Endothelial cell of umbilical vein (primary cell): ENCODE data around the gene OR4D2. TPM values are rescaled to one million over a fixed set of nuclear protein-coding genes. Genes with fewer than 3 reads are reported as not detected.

Experiments
- BruUV-seq: library from RNA; stranded (reverse); fragments of 400-500 nt; replicated peaks from 2 replicates; lab custom pipeline; 2021; lab: Mats Ljungman, UMichigan
- CTCF ChIA-PET: fragments of 300-600, 350-600 bp; sonication (Branson Sonifier 250); formaldehyde crosslinking; loops from one replicate; lab custom pipeline; 2021; ENCODE audit warnings: antibody characterized with exemption, inconsistent platforms; lab: Charles Lee
- POLR2A ChIA-PET: fragments of 300-600, 350-600 bp; sonication (Branson Sonifier 250); formaldehyde crosslinking; loops from one replicate; lab custom pipeline; 2021; ENCODE audit warnings: antibody characterized with exemption, inconsistent platforms; lab: Charles Lee
- DNase-seq: peaks from one replicate; pipeline ENCODE4 v3.0.0-alpha.2; 2011; ENCODE audit warnings: low read depth, low spot score
- FAIRE-seq: peaks from 2 replicates; lab custom pipeline; 2011; peaks lifted over from hg19 to GRCh38; lab: Jason Lieb, UNC
- H2AFZ ChIP-seq: 2 replicates; pipeline ENCODE4 v1.6.0; 2012; ENCODE audit warnings: low read depth, low read length, control low read depth, inconsistent platforms
- H3K27ac ChIP-seq: 2 replicates; pipeline ENCODE4 v1.5.1; 2011; ENCODE audit warnings: low read depth, mild to moderate bottlenecking, control low read depth, low read length, moderate library complexity; ENCODE audit not compliant: insufficient read depth
- H3K27me3 ChIP-seq, 2 experiments: 2 replicates each; pipeline versions ENCODE4 v1.6.0 to v1.6.1; 2011; ENCODE audit warnings: low read length in 2 of 2, mixed read lengths in 1 of 2; ENCODE audit not compliant: control insufficient read depth in 2 of 2, insufficient read depth in 2 of 2
- H3K36me3 ChIP-seq, 2 experiments: 2 replicates in 1 of 2; 3 replicates in 1 of 2; pipeline ENCODE4 v1.5.1; 2011; ENCODE audit warnings: low read length in 2 of 2, mild to moderate bottlenecking in 1 of 2, moderate library complexity in 1 of 2; ENCODE audit not compliant: control insufficient read depth in 2 of 2, insufficient read depth in 2 of 2; ENCODE audit errors: extremely low read depth in 1 of 2
- H3K4me1 ChIP-seq: 3 replicates; pipeline ENCODE4 v1.5.1; 2011; ENCODE audit warnings: mild to moderate bottlenecking, low read length; ENCODE audit not compliant: control insufficient read depth, insufficient read depth; ENCODE audit errors: extremely low read depth
- H3K4me2 ChIP-seq: 2 replicates; pipeline ENCODE4 v1.6.1; 2011; ENCODE audit warnings: low read length, control low read depth, mixed read lengths; ENCODE audit not compliant: insufficient read depth
- H3K4me3 ChIP-seq, 3 experiments: fragments of 200-600 bp in 1 of 3; sonication (generic), shearing (Covaris generic) in 1 of 3; replicated peaks in 1 of 3; 2 replicates each; pipeline ENCODE4 v1.5.1; 2011 to 2016; ENCODE audit warnings: control low read depth in 3 of 3, low read length in 3 of 3, mild to moderate bottlenecking in 2 of 3, inconsistent platforms in 1 of 3, low read depth in 1 of 3, moderate library complexity in 1 of 3; ENCODE audit not compliant: insufficient read depth in 1 of 3
- H3K79me2 ChIP-seq: 2 replicates; pipeline ENCODE4 v1.6.0; 2012; ENCODE audit warnings: low read length, inconsistent platforms; ENCODE audit not compliant: control insufficient read depth, insufficient read depth
- H3K9ac ChIP-seq: replicated peaks from 2 replicates; pipeline ENCODE3; 2011; ENCODE audit warnings: low read length, control low read depth; ENCODE audit not compliant: insufficient read depth; ENCODE audit errors: extremely low read depth
- H3K9me1 ChIP-seq: replicated peaks from 3 replicates; pipeline ENCODE4 v1.6.0; 2011; ENCODE audit warnings: mild to moderate bottlenecking, low read length; ENCODE audit not compliant: control insufficient read depth, insufficient read depth; ENCODE audit errors: extremely low read depth
- H3K9me3 ChIP-seq: replicated peaks from 2 replicates; pipeline ENCODE4 v1.5.1; 2012; ENCODE audit warnings: low read length, inconsistent platforms; ENCODE audit not compliant: control insufficient read depth, insufficient read depth
- H4K20me1 ChIP-seq: replicated peaks from 2 replicates; pipeline ENCODE3; 2011; ENCODE audit warnings: mild to moderate bottlenecking, low read length; ENCODE audit not compliant: control insufficient read depth, insufficient read depth; ENCODE audit errors: extremely low read depth
- CTCF ChIP-seq, 2 donors: IDR thresholded peaks; 1 replicate in 1 of 2; 2 replicates in 1 of 2; pipeline ENCODE4 v1.5.1; 2011; ENCODE audit warnings: low read length in 2 of 2, mild to moderate bottlenecking in 2 of 2, moderate library complexity in 2 of 2, control low read depth in 1 of 2, inconsistent platforms in 1 of 2, low read depth in 1 of 2; ENCODE audit not compliant: insufficient read depth in 1 of 2; ENCODE audit errors: extremely low read depth in 1 of 2
- EZH2 ChIP-seq: IDR thresholded peaks from 2 replicates; pipeline ENCODE4 v1.6.1; 2012; ENCODE audit warnings: borderline replicate concordance, low read depth, mild to moderate bottlenecking, moderate library complexity, low read length, inconsistent platforms; ENCODE audit not compliant: severe bottlenecking
- FOS ChIP-seq: IDR thresholded peaks from 2 replicates; pipeline ENCODE4 v1.6.1; 2011; ENCODE audit warnings: mild to moderate bottlenecking, low read length, moderate library complexity, borderline replicate concordance; ENCODE audit not compliant: insufficient read depth
- GATA2 ChIP-seq: IDR thresholded peaks from 2 replicates; pipeline ENCODE4 v1.7.0; 2011; ENCODE audit warnings: low read depth, mild to moderate bottlenecking, moderate library complexity, mixed read lengths, low read length; ENCODE audit not compliant: insufficient read length, insufficient read depth
- JUN ChIP-seq: IDR thresholded peaks from 2 replicates; pipeline ENCODE4 v1.6.1; 2011; ENCODE audit warnings: borderline replicate concordance, low read depth; ENCODE audit not compliant: insufficient read length, insufficient read depth
- MAX ChIP-seq: IDR thresholded peaks from 2 replicates; pipeline ENCODE4 v1.6.1; 2011; ENCODE audit not compliant: insufficient read depth, insufficient read length
- MYC ChIP-seq: IDR thresholded peaks from one replicate; pipeline ENCODE4 v1.6.1; 2011; ENCODE audit warnings: mild to moderate bottlenecking, low read depth, low read length
- POLR2A ChIP-seq: IDR thresholded peaks from 2 replicates; pipeline ENCODE4 v1.6.1; 2012; ENCODE audit warnings: low read depth, mild to moderate bottlenecking, control low read depth, low read length
- POLR2AphosphoS5 ChIP-seq: IDR thresholded peaks from 2 replicates; pipeline ENCODE4 v1.6.1; 2012; ENCODE audit warnings: low read depth, mild to moderate bottlenecking, control low read depth, low read length, moderate library complexity; ENCODE audit not compliant: insufficient read depth
- dilution Hi-C: fragments of 300-500 bp; cut with MboI; formaldehyde crosslinking; loops from one replicate; pipeline ENCODE4 v1.15.0; 2019; ENCODE audit warnings: low sequenced_read_pairs; ENCODE audit not compliant: extremely low pct_ligation_motif_present
- intact Hi-C: fragments of 100-400 bp; cut with micrococcal nuclease; formaldehyde crosslinking; loops from one replicate; pipeline ENCODE4 v1.10.0; 2022
- polyA plus RNA-seq, 4 experiments: library from polyadenylated mRNA; depleted of rRNA in 3 of 4; stranded (reverse) in 3 of 4; unstranded in 1 of 4; fragments of >200 nt; gene quantifications; 2 replicates each; pipeline versions ENCODE4 v1.2.1 to v1.2.3, GENCODE V29; 2011 to 2012; ENCODE audit warnings: missing spikeins in 1 of 4
- total RNA-seq: library from RNA; stranded (reverse); gene quantifications from 2 replicates; pipeline ENCODE4 v1.2.3, GENCODE V29; 2021

The OR4D2 gene
- total and polyA plus RNA-seq, 2 donors (not counting 3 experiments of a cell fraction or from before 2014, with no cell fraction given): not detected

GRCh38 chr17:58120195-58120822 lies 46.5 kb upstream of the OR4D2 start:
- H3K27me3 ChIP-seq: peaks cover 0 to under 1% of the 10 kb centered on the region in 2 experiments
- H3K9me1 ChIP-seq: no peaks in the 10 kb centered on the region
- no peaks in the 10 kb centered on the region for H3K4me1 ChIP-seq
- dilution Hi-C loops: no loop called here
- BruUV-seq: no TSS peak
- ChIA-PET POLR2A (interaction anchor here (0.7 kb wide), 1 partner anchor 953 kb away, joined by 3 read pairs; no protein-coding TSS in a partner anchor), CTCF (interaction anchor here (0.6 kb wide), 1 partner anchor 1421 kb away, joined by 3 read pairs; no protein-coding TSS in a partner anchor)
- no peaks in the 10 kb centered on the region for H3K79me2 ChIP-seq
- no peak for TF ChIP-seq POLR2A
- no peak for TF ChIP-seq MAX
- no peak for TF ChIP-seq FOS
- TF ChIP-seq JUN: no peak
- no peak for TF ChIP-seq MYC
- TF ChIP-seq CTCF (IDR thresholded peaks at IDR 0.05; ENCODE audit: extremely low read depth in 1 of 2, insufficient read depth in 1 of 2, low read depth in 1 of 2, low read length in 2 of 2): no peak
- no peak for TF ChIP-seq GATA2
- TF ChIP-seq POLR2AphosphoS5: no peak
- TF ChIP-seq EZH2: no peak
- intact Hi-C loops: no loop called here
- DNase-seq (peak; percentile 59), FAIRE-seq (peak; percentile 86)
- H4K20me1 ChIP-seq: no peaks in the 10 kb centered on the region
- no peaks in the 10 kb centered on the region for H3K9me3 ChIP-seq
- no peaks in the 10 kb centered on the region for H3K36me3 ChIP-seq
- no peak overlapping the region for H2AFZ ChIP-seq
- H3K4me2 ChIP-seq: no peak overlapping the region
- H3K27ac ChIP-seq: no peak overlapping the region
- no peak overlapping the region for H3K9ac ChIP-seq
- no peak overlapping the region for H3K4me3 ChIP-seq
